Activated T-helper 9 cell treated with anti-CD3 and anti-CD28 coated beads, Interleukin-2, amount 50 U/mL, for 16 hours (primary cell): ENCODE measurements around the gene RGL3.
"Not testable (repeated sequence)": the region's sequence is repeated elsewhere in the genome, so short reads cannot be mapped to it uniquely, and the experiment has no call there.

Experiments used
- DNase-seq: peaks from one replicate; pipeline ENCODE4 v3.0.0-alpha.2; 2020; ENCODE audit warnings: low read depth

The RGL3 gene

DNA sequence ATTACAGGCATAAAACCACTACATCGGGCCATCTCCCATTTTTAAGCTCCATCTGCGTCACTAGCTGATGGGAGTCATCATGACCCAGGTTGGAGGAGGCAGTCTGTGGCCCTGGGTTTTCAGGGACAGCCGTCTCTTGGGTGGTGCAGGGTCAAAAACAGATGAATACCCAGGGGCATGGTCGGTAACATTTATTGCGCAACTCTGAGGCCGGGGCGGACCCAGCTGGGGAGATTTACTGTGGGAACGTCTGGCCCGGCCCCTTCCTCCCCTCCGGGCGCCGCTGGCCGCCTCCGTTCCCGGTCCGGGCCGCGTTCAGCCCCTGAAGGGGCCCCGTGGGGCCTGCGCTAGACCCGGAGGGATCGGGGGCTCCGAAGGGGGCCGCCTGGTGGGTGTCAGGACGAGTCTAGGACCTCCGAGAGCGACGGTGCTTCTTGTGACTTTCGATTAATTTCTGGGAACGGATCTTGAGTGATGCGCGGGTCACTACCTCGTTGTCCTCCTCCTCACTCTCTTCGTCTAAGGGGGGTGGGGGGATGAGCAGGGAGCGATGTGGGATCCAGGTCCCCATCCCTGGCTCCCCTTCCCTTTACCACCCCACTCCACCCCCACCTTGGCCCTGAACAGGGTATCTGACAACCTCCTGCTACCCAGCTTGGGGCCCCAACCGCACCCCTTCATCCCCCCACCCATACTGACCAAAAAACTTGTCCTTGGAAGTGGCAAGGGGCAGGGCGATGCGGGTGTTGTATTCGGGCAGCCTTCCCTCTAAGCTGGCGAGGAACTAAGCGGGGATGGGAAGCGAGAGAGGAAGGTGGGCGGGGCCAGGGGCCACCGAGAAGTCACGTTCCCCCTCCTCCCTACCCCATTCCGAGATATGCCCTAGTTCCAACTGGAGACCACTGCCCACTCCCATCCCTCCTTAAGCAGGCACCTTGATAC is 1.6 kb upstream of the RGL3 start:
- DNase-seq: no peak

DNA sequence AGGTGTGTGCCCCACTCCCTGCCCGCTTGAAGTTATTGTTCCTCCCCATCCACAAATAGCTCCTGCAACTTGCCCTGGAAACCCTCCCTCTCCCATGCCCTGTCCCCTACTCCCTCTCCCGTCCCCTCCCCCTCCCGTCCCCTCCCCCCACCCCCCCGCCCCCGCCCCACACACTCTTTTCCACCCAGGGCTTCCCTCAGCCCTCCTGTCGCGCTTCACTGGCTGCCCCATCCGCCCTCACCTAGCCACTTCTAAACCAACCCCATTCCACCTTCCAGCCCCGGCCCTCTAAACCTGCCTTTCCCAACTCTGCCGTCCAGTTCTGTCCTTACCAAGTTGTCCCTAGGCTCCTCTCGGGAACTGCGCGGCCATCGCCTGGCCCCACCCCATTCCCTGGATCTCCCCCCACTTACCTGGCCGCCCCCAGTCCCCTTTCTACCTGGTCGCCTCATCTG is 993 bp downstream of the RGL3 start:
- DNase-seq: no peak

DNA sequence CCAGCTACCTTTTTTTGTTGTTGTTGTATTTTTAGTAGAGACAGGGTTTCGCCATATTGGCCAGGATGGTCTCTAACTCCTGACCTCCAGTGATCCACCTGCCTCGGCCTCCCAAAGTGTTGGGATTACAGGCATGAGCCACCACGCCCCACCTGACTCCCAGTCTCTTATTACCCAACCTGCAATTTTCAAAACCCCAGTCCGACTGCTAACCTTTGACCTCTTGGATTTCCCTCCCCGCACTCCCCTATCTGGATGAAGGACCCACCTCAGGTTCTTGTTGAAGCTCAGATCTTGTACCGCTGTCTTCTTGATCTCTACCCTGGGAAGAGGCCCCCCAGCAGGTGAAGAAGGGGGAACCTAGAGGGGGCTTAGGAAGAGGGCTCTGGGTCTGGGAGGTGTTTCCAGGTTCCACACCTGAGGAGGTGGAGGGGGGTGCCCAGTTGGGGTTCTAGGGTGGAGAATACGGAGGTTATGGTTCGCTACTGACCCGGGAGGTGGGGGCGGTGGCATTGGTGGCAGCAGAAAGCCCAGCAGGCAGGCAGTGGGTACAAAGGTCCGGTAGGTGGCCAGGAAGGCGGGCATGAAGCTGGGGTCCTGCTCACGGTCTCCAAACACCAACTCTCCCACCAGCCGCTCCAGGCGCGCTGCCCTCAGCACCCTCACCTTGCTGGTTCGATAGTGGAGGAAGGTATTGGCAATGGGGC is 2.6 kb downstream of the RGL3 start:
- DNase-seq: no peak

DNA sequence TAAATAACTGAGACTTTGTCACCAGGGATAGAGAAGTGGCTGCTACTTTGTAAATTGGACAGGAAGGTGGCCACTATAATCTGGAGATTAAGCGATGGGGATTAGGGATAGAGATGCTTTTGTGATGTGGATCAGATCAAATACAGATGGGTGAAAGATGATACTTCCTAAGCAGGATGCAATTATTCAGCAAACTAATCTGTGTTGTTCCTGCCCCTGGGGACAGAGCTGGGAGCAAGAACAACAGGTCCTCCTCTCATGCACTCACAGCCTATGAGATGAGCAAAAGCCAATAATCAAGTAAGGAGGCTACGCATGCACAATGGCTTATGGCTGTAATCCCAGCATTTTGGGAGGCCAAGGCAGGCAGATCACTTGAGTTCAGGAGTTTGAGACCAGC is 4.6 kb downstream of the RGL3 start:
- no peak for DNase-seq

DNA sequence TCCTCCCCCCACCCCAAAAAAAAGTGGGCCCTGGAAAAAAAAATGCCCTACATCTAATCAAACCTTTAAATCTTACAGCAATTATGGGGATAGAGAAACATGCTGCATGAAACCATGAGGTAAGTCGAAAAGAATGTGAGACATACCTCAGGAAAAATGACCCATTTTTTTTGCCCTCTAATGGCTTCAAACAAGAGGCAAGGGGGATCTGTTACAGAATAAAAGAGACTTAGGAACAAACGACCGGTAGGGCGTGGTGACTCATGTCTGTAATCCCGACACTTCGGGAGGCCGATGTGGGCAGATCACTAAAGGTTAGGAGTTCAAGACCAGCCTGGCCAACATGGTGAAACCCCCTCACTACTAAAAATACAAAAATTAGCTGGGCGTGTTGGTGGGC is 8.4 kb downstream of the RGL3 start:
- no peak for DNase-seq

DNA sequence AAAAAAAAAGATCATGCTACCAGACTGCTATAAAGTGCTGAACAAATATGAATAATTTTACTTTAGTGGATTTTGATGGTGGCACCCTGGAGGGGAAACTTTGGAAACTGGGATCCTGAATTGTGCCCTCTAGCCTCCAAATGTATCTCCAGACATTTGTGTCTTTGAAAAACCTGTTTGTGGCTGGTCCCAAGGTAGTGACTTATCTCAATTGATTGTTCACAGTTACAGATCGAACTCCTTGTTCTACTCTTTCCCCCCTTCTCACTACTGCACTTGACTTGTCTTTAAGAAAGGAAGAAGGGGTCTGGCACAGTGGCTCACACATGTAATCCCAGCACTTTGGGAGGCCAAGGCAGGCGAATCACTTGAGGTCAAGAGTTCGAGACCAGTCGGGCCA is 10.5 kb downstream of the RGL3 start:
- no peak for DNase-seq

DNA sequence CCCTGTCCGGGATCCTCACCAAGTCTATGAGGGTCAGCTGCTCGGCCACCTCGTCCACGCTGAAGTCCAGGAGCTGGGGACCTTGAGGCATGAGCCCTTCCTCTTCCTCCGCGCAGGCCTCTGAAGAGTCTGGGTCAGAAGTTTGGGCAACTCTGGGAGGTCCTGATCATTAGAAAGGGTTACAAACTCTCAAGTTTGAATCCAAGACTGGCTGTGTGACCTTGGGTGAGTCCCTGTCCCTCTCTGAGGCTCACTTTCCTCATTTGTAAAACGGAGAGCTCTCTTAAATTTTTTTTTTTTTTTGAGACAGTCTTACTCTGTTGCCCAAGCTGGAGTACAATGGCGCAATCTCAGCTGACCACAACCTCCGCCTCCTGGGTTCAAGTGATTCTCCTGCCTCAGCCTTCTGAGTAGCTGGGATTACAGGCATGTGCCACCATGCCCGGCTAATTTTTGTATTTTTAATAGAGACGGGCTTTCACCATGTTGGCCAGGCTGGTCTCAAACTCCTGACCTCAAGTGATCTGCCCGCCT is 12.3 kb downstream of the RGL3 start:
- DNase-seq: not testable (repeated sequence)

DNA sequence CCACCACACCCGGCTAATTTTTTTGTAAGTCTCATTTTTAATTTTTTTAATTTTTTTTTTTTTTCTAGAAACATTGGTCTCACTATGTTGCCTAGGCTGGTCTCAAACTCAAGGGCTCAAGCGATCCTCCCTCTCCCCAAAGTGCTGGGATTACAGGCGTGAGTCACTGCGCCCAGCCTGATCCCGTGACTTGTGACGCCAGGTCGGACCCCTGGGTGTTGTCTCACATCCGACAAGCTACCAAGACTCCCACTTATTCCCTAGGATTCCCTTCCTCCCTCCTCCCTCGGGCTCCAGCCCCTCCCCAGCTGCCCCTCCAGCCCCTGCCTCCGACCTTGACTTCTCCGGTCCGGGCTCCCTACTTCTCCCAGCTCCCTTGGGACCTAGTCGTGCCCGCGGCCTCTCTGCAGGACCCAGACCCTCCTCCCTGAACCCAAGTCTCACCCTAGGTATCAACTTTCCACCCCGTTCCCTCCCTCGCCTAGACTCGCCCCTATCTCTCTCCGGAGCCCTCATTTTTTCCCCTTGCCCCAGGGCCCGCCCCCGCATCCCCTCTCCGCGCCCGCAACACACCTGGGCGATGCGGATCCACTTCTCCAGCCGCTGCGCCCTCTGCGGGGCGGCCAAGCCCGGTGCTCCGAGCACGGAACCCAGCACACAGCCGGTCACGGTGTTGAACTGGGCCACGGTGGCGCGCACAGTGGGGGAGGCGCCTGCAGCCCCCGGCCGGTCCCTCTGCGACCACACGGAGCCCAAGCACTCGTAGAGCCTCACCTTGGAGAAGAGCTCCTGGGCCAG is 13.1 kb downstream of the RGL3 start:
- no peak for DNase-seq

DNA sequence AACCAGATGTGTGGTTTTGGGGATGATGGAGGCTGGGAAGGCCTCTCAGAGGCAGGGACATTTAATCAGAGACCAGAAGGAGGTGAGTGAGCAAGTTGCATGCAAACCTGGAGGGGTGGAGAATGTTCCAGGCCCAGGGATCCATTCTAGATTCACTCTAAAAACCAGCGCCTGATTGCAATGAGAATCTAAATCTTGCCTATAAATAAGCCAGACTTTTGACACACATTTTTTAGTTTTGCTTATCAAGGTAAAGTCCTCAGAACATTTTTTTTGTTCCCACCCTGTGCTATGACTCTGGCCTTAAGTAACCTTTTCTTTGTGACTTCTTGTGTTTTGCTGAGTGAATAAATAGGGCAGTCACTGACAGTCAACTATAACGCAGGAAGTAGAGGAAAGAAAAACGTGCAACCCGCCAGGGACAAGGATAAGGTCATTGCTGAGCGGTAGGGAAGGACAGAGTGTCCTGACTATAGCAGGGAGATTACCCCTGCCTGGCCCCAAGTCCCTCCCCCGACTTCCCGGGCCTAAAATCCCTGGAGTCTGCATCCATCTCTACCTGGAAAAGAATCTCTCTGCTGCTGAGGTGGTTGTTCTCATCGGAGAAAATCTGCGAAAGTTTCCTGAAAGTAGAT is 14.4 kb downstream of the RGL3 start:
- DNase-seq: no peak

DNA sequence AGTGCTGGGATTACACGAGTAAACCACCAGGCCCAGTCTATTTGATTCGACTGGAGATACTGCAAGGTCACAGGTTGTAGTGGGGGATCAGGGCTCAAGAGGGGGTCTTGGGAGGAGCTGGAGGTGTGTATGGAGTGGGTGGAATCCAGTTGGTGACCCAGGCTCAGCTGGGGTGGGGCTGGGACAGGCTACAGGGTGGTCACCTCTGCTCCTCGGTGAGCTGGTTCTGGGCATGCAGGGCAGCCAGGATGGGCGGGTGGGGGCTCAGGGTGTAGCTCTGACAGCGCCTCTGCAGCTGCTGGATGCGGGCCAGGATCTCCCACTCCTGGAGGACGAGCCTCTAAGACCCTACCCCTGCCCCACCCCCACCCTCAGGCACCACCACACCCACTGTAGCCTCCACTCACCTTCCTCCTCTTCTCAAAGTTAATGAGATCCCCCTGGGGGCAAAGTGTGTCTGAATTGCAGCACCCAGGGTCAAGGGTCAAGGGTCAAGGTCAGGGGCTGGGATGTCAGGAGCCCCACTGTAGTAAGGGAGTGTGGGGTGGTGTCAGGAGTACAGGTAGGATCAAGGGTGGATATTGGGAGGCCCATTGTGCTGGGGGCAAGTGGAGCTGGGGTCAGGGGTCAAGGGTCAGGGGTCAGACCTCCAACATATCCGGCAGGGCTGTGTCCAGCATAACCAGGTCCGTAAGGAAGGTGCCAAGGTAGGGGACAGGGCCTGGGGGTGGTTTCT is 17.1 kb downstream of the RGL3 start:
- no peak for DNase-seq

DNA sequence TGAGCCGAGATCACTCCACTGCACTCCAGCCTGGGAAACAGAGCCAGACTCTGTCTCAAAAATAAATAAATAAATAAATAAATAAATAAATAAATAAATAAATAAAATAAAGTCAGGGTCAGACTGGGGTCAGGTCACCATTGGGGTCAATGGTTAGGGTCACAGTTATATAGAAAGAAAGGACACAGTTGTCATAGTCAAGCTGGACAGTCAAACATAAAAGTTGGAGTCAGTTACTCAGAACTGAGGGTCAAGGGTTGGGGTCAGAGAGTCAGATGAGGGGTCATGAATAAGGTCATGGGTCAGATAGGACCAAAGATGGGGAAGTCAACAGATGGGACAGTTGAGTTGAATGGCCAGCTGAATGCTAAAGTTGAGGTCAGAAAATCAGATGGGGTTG is 18.3 kb downstream of the RGL3 start:
- no peak for DNase-seq

DNA sequence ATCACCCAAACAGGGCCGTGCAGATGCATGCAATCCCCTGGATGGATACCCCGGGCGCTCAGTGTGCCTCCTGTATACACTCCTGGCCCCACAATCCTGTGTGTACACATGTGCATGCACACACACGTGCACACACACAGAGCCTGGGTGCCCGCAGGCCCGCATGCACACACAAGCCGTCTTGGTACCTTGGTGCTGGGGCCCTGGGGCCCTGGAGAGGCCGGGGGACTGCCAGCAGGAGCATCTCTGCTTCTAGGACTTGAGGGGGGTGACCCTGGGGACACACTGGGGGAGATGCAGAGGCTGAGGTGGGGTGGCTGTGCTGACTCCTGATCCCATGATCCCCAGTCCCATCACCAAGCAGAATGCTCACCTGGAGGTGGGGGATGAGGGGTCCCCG is 19.4 kb downstream of the RGL3 start:
- no peak for DNase-seq

DNA sequence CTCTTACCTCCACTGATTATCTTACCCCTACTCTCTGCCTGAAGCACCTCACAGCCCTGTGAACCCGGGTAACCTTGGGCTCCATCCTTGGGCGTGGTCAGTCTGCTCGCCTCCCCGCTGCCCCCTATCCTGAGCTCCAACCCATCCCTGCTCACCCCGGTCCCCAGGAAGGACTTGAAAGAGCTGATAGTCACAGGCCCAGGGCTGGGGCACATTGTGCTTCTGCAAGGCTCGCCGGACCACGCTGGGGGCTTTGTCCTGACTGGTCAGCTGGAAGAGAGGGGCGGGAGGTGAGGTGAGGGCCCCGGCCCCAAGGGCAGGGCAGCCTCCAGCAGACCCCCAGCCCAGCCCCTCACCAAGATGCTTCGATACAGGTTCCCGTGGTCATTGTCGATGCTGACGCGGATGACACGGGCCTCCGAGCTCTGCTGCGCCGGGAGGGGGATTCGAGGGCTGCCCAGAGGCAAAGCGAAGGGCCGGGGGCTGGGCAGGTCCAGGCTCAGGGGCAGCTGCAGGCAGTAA is 22.0 kb downstream of the RGL3 start:
- no peak for DNase-seq

DNA sequence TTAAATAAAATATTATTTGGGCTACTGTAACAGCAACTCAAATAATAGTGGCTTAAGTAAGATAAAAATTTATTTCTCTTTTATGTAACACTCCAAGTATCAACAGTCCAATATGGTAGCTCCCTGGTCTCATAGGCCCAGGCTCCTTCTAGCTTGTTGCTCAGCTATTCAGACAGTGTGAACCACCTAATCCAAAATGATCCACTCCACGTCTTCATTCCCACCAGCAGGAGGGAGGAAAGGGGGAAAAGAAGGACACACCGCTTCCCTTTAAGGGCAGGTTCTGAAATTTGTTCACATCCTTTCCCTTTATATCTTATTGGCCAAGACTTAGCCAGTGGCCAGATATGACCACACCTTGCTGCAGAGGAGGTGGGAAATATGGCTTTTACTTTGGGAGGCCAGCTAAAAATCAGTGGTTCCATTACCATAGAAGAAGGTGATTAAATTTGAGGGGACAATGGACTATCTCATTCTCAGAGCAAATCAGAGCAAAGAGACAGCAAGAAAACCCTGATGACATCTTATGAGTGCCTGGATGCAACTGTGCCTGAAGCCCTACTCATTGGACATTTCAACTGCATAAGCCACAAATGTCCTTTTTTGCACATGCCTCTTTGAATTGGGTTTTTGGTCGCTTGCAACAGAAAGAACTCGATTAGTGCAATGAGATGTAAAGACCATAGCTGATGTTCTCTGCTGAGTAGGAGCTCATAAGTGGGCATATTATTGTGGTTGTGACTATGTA is 28.0 kb downstream of the RGL3 start:
- no peak for DNase-seq

DNA sequence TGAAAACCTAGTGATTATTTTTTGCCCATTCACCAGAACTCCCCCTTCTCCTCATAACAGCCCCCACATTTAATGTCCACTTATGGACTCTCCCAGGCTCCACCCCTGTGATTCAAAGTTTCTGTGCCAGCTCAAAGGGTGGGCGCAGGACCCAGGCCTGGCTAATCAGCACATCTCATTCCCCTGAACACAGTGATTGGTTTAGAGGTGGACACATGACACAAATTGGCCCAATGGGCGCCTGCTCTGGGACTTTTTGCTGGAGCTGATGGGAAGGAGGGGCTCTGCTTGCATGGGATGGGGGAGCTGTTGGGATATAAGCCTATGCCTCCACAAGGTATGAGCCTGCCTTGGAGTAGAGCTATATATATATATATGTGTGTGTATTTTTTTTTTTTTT is 28.8 kb downstream of the RGL3 start:
- DNase-seq: no peak

DNA sequence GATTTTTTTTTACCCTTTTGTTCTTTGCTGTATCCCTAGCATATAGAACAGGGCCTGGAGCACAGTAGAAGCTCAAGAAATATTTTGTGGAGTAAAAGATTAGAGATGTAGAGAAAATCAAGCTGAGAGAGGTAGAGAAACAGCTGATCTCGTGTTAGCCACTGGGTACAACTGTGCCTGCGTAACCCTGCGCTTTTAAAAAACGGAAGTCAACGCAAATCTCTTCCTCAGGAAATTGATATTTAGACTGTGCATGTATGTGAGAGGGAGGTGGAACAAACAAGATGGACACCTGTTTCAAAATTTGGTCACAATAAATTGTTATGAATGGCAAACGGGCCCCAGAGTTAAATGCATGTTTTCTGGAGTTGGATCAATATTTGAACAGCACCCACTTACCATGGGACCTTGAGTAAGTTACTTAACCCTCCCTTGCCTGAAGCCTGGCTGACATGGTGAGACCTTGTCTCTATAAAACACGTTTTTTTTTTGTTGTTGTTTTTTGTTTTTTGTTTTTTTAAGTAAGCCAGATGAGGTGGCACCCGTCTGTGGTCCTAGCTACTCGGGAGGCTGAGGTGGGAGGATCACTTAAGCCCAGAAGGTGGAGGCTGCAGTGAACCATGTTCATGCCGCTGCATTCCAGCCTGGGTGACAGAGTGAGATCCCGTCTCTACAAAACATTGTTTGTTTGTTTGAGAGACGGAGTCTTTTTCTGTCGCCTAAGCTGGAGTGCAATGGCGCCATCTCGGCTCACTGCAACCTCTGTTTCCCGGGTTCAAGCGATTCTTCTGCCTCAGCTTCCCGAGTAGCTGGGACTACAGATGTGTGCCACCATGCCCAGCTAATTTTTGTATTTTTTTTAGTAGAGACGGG is 31.7 kb downstream of the RGL3 start:
- no peak for DNase-seq

DNA sequence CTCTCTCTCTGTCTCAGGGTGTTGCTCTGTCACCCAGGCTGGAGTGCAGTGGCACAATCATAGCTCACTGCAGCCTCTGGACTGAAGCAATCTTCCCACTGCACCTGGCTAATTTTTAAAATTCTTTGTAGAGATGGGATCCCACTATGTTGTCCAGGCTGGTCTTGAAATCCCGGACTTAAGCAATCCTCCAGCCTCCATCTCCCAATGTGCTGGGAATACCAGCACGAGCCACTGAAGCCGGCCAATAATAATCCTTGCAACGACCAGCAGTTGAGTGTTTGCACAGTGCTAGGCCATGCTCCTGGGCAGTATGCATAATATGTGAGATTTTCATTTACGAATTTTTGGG is 34.4 kb downstream of the RGL3 start:
- DNase-seq: no peak

DNA sequence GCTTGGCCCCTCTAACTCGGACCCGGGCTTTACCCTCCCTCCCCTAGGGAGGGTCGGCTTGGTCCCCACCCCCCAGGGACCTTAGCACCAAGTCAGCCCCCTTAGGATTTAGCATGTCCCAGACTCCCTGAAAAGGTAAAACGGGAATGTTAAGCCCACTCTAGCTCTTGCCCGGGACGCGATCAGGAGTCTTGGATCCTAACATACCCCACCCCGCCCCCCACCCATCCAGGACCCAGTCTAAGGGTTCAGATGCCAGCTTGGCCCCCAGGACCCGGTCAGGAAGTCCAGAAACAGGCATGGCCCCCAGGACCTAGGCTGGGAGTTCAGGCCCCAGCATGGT is 35.4 kb downstream of the RGL3 start:
- no peak for DNase-seq
